BJ (cell line): ENCODE results near the gene ZNF410. TPM values are rescaled to one million over a fixed set of nuclear protein-coding genes. Genes with fewer than 3 reads are reported as not detected.

ENCODE experiments used
- CTCF ChIA-PET: fragments of 350-600 bp; formaldehyde crosslinking; extraction: SDS; loops from one replicate; lab custom pipeline; 2021; ENCODE audit warnings: antibody characterized with exemption, inconsistent platforms; lab: Yijun Ruan, JAX
- POLR2A ChIA-PET: fragments of 300-600 bp; sonication (Branson Sonifier 250); formaldehyde crosslinking; extraction: SDS; loops from one replicate; lab custom pipeline; 2021; ENCODE audit warnings: antibody characterized with exemption; lab: Charles Lee
- DNase-seq: peaks from one replicate; pipeline ENCODE4 v3.0.0-alpha.2; 2011; ENCODE audit warnings: low read depth
- H3K27me3 ChIP-seq: 2 replicates; pipeline ENCODE4 v1.6.0; 2011; ENCODE audit warnings: low read length; ENCODE audit not compliant: control insufficient read depth, insufficient read depth
- H3K36me3 ChIP-seq: 2 replicates; pipeline ENCODE4 v1.5.1; 2011; ENCODE audit warnings: low read length; ENCODE audit not compliant: control insufficient read depth, insufficient read depth
- H3K4me3 ChIP-seq: 2 replicates; pipeline ENCODE4 v1.5.1; 2011; ENCODE audit warnings: low read depth, mild to moderate bottlenecking, control low read depth, low read length
- polyA plus RNA-seq: library from polyadenylated mRNA; depleted of rRNA; stranded (reverse); fragments of >200 nt; gene quantifications from 2 replicates; pipeline ENCODE4 v1.2.3, GENCODE V29; 2011
- TF ChIP-seq, protein P1 (sequence below): IDR thresholded peaks from 2 replicates; pipeline ENCODE4 v1.5.1; 2011; ENCODE audit warnings: low read depth, mild to moderate bottlenecking, control low read depth, inconsistent platforms, low read length, moderate library complexity; ENCODE audit not compliant: insufficient read depth

The ZNF410 gene
- polyA plus RNA-seq, 1 experiment: 44.8 TPM

DNA sequence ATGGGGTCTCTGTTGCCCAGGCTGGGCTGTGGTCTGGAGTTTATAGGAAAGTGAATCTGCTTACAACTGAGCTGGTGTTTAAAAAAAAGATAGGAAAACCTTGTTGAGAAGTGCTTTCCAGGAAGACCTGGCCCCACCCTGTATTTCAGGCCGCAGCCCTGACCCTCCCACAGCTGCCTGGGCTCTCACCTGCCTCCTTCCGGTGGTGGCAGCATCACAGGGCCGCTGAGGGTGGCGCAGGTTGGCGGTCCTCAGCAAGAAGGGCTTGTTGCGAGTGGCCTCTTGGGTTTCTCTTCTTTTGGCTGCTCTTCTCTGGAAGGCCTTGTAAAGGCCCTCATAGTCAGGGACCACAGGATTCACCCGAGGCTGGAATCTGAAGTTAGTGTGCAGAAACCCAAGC, 55.5 kb downstream of the ZNF410 start:
- ChIA-PET CTCF (interaction anchor here (1.4 kb wide), 1 partner anchor 13 kb away, joined by 4 read pairs; no protein-coding TSS in a partner anchor), POLR2A (no interaction called here)
- H3K4me3 ChIP-seq: no peak overlapping the region
- no peaks in the 10 kb centered on the region for H3K27me3 ChIP-seq
- TF ChIP-seq, protein P1, sequence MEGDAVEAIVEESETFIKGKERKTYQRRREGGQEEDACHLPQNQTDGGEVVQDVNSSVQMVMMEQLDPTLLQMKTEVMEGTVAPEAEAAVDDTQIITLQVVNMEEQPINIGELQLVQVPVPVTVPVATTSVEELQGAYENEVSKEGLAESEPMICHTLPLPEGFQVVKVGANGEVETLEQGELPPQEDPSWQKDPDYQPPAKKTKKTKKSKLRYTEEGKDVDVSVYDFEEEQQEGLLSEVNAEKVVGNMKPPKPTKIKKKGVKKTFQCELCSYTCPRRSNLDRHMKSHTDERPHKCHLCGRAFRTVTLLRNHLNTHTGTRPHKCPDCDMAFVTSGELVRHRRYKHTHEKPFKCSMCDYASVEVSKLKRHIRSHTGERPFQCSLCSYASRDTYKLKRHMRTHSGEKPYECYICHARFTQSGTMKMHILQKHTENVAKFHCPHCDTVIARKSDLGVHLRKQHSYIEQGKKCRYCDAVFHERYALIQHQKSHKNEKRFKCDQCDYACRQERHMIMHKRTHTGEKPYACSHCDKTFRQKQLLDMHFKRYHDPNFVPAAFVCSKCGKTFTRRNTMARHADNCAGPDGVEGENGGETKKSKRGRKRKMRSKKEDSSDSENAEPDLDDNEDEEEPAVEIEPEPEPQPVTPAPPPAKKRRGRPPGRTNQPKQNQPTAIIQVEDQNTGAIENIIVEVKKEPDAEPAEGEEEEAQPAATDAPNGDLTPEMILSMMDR: no peak
- DNase-seq: no peak
- H3K36me3 ChIP-seq: peaks cover 5% of the 10 kb centered on the region

DNA sequence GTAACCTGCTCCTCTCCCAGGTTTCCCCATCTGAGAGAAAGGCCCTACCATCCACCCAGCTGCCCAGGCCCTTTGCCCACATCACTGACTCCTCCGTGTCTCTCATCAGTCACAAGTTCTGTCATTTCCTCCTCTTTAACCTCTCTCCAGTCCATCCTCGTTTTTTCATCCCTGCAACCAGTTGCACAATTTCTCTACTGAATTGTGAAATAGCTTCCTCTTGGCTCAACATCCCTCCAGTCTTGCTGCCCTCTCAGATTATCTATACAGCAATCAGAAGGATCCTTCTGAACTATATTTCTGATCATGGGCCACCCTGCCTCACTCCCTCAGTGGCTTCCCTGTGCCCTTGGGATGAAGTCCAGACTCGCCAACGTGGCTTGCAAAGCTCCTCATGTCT, 56.4 kb downstream of the ZNF410 start:
- Histone ChIP-seq H3K36me3 (peaks cover 5% of the 10 kb centered on the region), H3K4me3 (no peak overlapping the region), H3K27me3 (no peaks in the 10 kb centered on the region)
- POLR2A ChIA-PET: no interaction called here
- DNase-seq: peak; percentile 43
- CTCF ChIA-PET: interaction anchor here (1.4 kb wide), 1 partner anchor 14 kb away, joined by 4 read pairs; no protein-coding TSS in a partner anchor
- TF ChIP-seq, protein P1: no peak

DNA sequence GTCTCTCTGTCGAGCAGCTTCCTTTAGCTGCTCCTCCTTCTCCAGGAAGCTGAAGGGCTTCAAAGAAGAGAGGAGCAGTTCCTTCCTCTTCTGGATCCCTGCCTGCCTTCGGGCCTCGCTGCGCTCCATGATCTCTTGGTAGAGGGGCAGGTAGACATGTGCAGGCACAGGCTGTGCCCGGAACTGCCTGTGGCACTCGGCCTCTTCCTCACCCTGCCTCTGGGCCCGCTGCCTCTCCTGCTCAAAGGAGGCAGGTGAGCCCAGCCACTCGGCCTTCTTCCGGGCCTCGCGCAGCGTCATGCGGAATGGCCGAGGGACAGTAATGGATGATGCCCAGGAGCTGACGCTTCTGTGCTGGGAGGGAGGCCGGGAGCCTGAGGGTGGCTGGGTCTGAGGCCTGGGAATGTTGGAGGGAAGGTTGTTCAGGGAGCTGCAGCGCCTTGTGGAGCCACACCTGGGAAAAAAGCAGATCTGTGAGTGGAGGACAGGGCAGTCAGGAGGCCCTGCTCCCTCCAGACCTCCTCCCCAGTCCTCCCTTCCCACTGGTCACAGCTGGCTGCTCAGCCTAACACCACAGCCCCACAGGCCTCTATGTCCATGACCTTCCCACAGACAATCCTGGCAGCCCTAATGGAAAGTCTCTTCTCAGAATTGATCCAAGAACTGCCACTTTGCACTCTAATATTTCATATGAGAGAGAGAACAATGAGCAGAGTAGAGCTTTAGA, 57.9 kb downstream of the ZNF410 start:
- H3K4me3 ChIP-seq: no peak overlapping the region
- ChIA-PET POLR2A (no interaction called here), CTCF (no interaction called here)
- no peaks in the 10 kb centered on the region for H3K27me3 ChIP-seq
- TF ChIP-seq, protein P1: no peak
- no peak for DNase-seq
- H3K36me3 ChIP-seq: peaks cover 5% of the 10 kb centered on the region

DNA sequence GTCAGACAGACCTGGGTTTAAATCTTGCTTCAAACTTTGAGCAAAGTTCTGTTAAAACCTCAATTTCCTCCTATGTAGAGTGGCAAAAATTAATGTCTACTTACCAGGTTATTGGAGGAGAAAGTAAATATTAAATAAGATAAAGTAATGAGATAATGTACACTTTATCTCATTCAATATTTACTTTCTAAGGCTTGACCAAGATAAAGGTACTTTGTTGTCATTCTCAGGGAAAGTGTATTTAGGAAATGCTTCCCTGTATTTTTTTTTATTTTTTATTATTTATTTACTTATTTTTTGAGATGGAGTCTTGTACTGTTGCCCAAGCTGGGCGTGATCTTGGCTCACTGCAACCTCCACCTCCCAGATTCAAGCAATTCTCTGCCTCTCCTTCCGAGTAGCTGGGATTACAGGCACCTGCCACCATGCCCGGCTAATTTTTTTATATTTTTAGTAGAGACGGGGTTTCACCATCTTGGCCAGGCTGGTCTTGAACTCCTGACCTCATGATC, 58.6 kb downstream of the ZNF410 start:
- CTCF ChIA-PET: no interaction called here
- POLR2A ChIA-PET: no interaction called here
- TF ChIP-seq, protein P1: no peak

More for the DNA sequence above, 58.6 kb downstream of the ZNF410 start:
- no peak for DNase-seq
- H3K36me3 ChIP-seq: peaks cover 5% of the 10 kb centered on the region
- no peak overlapping the region for H3K4me3 ChIP-seq
- H3K27me3 ChIP-seq: no peaks in the 10 kb centered on the region
